Adipose tissue (tissue), 3 donors: ENCODE results near the gene FBXL13. TPM values are rescaled to one million over a fixed set of nuclear protein-coding genes. Genes with fewer than 3 reads are reported as not detected.

ENCODE experiments used
- H3K27ac ChIP-seq: one replicate; pipeline ENCODE4 v1.5.1; 2013; ENCODE audit warnings: low read depth, low read length
- WGBS, 3 donors: extraction: QIAGEN DNeasy Blood & Tissue Kit; methylation state at CpG; one replicate each; pipeline ENCODE4 v1.1.7; 2013; 5-methylcytosine and 5-hydroxymethylcytosine counted together
- polyA plus RNA-seq, 3 donors: library from polyadenylated mRNA; stranded (reverse); fragments of 200-250 nt; gene quantifications; one replicate each; pipeline ENCODE4 v1.2.3, GENCODE V29; 2013
- donor health status: healthy with polysubstance abuse.
- donor health status: Bipolar disorder and iron deficiency.
- donor health status: healthy.

The FBXL13 gene
- polyA plus RNA-seq, 3 donors = 0.38 to 0.59 (median 0.56) TPM

GRCh38 chr7:102890971-102891692, 183.5 kb downstream of the FBXL13 start:
- no peak overlapping the region for H3K27ac ChIP-seq
- WGBS, 3 donors = 75 to 80% (median 78%) methylated on average over 5 of the region's 5 CpGs

GRCh38 chr7:102890292-102890970, 184.2 kb downstream of the FBXL13 start:
- H3K27ac ChIP-seq = no peak overlapping the region
- WGBS, 3 donors = 60 to 91% (median 62%) methylated on average over 2 of the region's 2 CpGs

GRCh38 chr7:102889851-102890250, 184.7 kb downstream of the FBXL13 start:
- H3K27ac ChIP-seq = no peak overlapping the region
- 44 to 87% (median 45%) methylated on average over 2 of the region's 2 CpGs for WGBS, 3 donors

GRCh38 chr7:102888561-102889233, 185.9 kb downstream of the FBXL13 start:
- H3K27ac ChIP-seq = no peak overlapping the region
- WGBS, 3 donors = 81 to 91% (median 85%) methylated on average over 3 of the region's 3 CpGs

- no peak overlapping the region for H3K27ac ChIP-seq
- WGBS, 3 donors = 26 to 77% (median 75%) methylated on average over 6 of the region's 6 CpGs
These were observed 191.3 kb downstream of the FBXL13 start for GRCh38 chr7:102883098-102883860.

GRCh38 chr7:102875700-102876295, 198.8 kb downstream of the FBXL13 start:
- H3K27ac ChIP-seq = no peak overlapping the region
- 91 to 98% (median 95%) methylated on average over 3 of the region's 3 CpGs for WGBS, 3 donors

- H3K27ac ChIP-seq = no peak overlapping the region
- WGBS, 3 donors = 67 to 89% (median 88%) methylated on average over 1 of the region's 1 CpG
These were observed 199.6 kb downstream of the FBXL13 start for GRCh38 chr7:102874966-102875365.

GRCh38 chr7:102874166-102874829, 200.3 kb downstream of the FBXL13 start:
- no peak overlapping the region for H3K27ac ChIP-seq

GRCh38 chr7:102873470-102874165, 201.0 kb downstream of the FBXL13 start:
- H3K27ac ChIP-seq = no peak overlapping the region
- 88 to 91% (median 90%) methylated on average over 4 of the region's 4 CpGs for WGBS, 3 donors

More at GRCh38 chr7:102874166-102874829, 200.3 kb downstream of the FBXL13 start:
- WGBS, 3 donors = 71 to 82% (median 77%) methylated on average over 5 of the region's 5 CpGs

- 94 to 98% (median 97%) methylated on average over 2 of the region's 2 CpGs for WGBS, 3 donors
These were observed 202.1 kb downstream of the FBXL13 start for GRCh38 chr7:102872460-102872859.

GRCh38 chr7:102869195-102869594, 205.4 kb downstream of the FBXL13 start:
- 84 to 97% (median 93%) methylated on average over 5 of the region's 5 CpGs for WGBS, 3 donors
- H3K27ac ChIP-seq = no peak overlapping the region

More at GRCh38 chr7:102872460-102872859, 202.1 kb downstream of the FBXL13 start:
- H3K27ac ChIP-seq = no peak overlapping the region

GRCh38 chr7:102866535-102867215, 207.9 kb downstream of the FBXL13 start:
- no peak overlapping the region for H3K27ac ChIP-seq
- WGBS, 3 donors = 78 to 90% (median 80%) methylated on average over 3 of the region's 3 CpGs

- 42 to 72% (median 70%) methylated on average over 2 of the region's 2 CpGs for WGBS, 3 donors
These were observed 209.6 kb downstream of the FBXL13 start for GRCh38 chr7:102864958-102865357.

GRCh38 chr7:102860351-102860811, 214.2 kb downstream of the FBXL13 start:
- 48 to 56% (median 55%) methylated on average over 3 of the region's 3 CpGs for WGBS, 3 donors
- H3K27ac ChIP-seq = no peak overlapping the region

More at GRCh38 chr7:102864958-102865357, 209.6 kb downstream of the FBXL13 start:
- H3K27ac ChIP-seq = no peak overlapping the region

GRCh38 chr7:102859799-102860125, 214.8 kb downstream of the FBXL13 start:
- WGBS, 3 donors = 79 to 85% (median 83%) methylated on average over 3 of the region's 3 CpGs

GRCh38 chr7:102859084-102859798, 215.4 kb downstream of the FBXL13 start:
- no peak overlapping the region for H3K27ac ChIP-seq
- 48 to 62% (median 56%) methylated on average over 4 of the region's 4 CpGs for WGBS, 3 donors

More at GRCh38 chr7:102859799-102860125, 214.8 kb downstream of the FBXL13 start:
- no peak overlapping the region for H3K27ac ChIP-seq
